Esophagus (tissue), 2 donors: ENCODE measurements around the gene PGM2L1. TPM values are rescaled to one million over a fixed set of nuclear protein-coding genes. Genes with fewer than 3 reads are reported as not detected.
"Not testable (repeated sequence)": the region's sequence is repeated elsewhere in the genome, so short reads cannot be mapped to it uniquely, and the experiment has no call there.

ENCODE experiments used
- H3K27ac ChIP-seq, 2 donors: one replicate each; pipeline ENCODE4 v1.5.1; 2013; ENCODE audit warnings: low read depth in 2 of 2, mild to moderate bottlenecking in 2 of 2, inconsistent platforms in 1 of 2, low read length in 1 of 2, moderate library complexity in 1 of 2
- H3K27me3 ChIP-seq, 2 donors: one replicate each; pipeline ENCODE4 v1.6.1; 2013; ENCODE audit warnings: low read length in 2 of 2, control low read depth in 1 of 2, mild to moderate bottlenecking in 1 of 2; ENCODE audit not compliant: insufficient read depth in 2 of 2, control insufficient read depth in 1 of 2
- H3K36me3 ChIP-seq, 2 donors: one replicate each; pipeline ENCODE4 v1.6.1; 2013; ENCODE audit warnings: low read length in 1 of 2; ENCODE audit not compliant: control insufficient read depth in 2 of 2, insufficient read depth in 2 of 2
- H3K4me1 ChIP-seq, 2 donors: one replicate each; pipeline ENCODE4 v1.6.1; 2013; ENCODE audit warnings: low read length in 1 of 2; ENCODE audit not compliant: control insufficient read depth in 2 of 2, insufficient read depth in 2 of 2
- H3K4me3 ChIP-seq, 2 donors: one replicate each; pipeline ENCODE4 v1.5.1; 2013; ENCODE audit warnings: low read length in 2 of 2, mild to moderate bottlenecking in 2 of 2, low read depth in 1 of 2, moderate library complexity in 1 of 2
- H3K9me3 ChIP-seq, 2 donors: one replicate each; pipeline ENCODE4 v1.6.1; 2013; ENCODE audit warnings: mild to moderate bottlenecking in 2 of 2, low read depth in 1 of 2, low read length in 1 of 2, moderate library complexity in 1 of 2; ENCODE audit not compliant: control insufficient read depth in 2 of 2, insufficient read depth in 1 of 2
- WGBS, 2 donors: extraction: QIAGEN DNeasy Blood & Tissue Kit; methylation state at CpG; one replicate each; pipeline ENCODE4 v1.1.7; 2013; 5-methylcytosine and 5-hydroxymethylcytosine counted together
- polyA plus RNA-seq, 2 donors: library from polyadenylated mRNA; stranded (reverse); fragments of 200-250 nt; gene quantifications; one replicate each; pipeline ENCODE4 v1.2.3, GENCODE V29; 2013
- donor health status: healthy with polysubstance abuse.
- donor health status: Bipolar disorder and iron deficiency.

Gene PGM2L1
- polyA plus RNA-seq, 2 donors, result 0.24 to 0.51 TPM

DNA sequence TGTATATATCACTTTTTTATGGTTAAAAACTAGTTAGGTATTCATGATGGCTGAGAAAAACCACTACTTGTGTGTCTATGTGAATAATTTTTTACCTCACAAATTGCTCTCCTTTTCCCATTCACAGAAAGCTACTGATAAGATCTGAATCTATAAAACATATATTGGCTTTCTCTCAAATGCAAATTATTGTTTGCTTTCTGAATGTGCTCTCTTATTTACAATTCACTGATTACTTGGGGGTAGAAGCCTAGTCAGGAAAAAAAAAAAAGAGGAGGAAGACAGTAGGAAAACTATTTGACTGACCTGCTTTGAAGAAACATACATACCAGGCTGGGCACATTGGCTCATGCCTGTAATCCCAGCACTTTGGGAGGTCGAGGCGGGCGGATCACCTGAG, 20.5 kb downstream of the PGM2L1 start:
- H3K36me3 ChIP-seq, result no peaks in the 10 kb centered on the region
- no peaks in the 10 kb centered on the region for H3K27me3 ChIP-seq

GRCh38 chr11:74373382-74373781, 24.9 kb downstream of the PGM2L1 start:
- Histone ChIP-seq H3K9me3 (no peaks in the 10 kb centered on the region), H3K36me3 (no peaks in the 10 kb centered on the region)

More for the DNA sequence above, 20.5 kb downstream of the PGM2L1 start:
- Histone ChIP-seq H3K4me3 (no peak overlapping the region), H3K4me1 (no peaks in the 10 kb centered on the region), H3K27ac (no peak overlapping the region), H3K9me3 (no peaks in the 10 kb centered on the region)
- WGBS, 2 donors, result 91 to 95% methylated on average over 3 of the region's 3 CpGs

DNA sequence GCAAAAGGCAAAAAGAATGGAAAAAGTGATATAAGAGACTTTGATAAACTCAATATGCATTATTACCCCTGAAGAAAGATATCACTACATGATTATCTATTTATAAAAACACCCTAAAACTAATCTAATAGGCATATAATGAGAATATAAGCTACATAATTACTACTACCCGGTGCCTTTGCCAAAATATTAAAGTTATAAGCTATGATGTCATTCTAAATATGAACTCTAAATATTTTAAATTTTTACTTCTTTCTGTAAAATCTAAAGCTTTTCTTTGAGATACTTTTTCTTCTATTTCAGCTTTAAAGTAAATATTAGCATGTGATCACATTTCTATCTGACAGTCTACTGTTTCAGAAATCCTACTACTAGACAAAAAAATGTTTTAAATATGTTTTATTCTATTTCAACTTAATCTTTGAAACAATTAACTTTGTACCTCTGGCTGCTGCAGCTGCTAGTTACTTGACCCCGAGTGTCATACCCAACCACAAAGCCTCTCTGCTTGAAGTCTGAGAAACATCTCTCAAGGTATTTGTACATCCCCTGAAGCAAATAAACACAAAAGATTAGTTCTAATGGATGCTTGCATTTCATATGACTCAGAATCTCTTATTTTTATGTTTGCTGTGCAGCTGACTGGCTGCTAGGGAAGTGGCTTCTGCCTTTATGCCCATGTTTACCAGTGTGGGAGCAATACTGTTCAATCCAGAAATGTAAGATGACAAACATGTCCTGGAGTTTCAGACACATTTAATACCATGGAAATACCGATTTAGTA, 26.8 kb downstream of the PGM2L1 start:
- H3K9me3 ChIP-seq, result no peaks in the 10 kb centered on the region
- H3K27ac ChIP-seq, result no peak overlapping the region
- H3K27me3 ChIP-seq, result no peaks in the 10 kb centered on the region
- no peak overlapping the region for H3K4me3 ChIP-seq
- no peaks in the 10 kb centered on the region for H3K4me1 ChIP-seq
- WGBS, 2 donors, result 63 to 74% methylated on average over 3 of the region's 3 CpGs
- no peaks in the 10 kb centered on the region for H3K36me3 ChIP-seq

More at GRCh38 chr11:74373382-74373781, 24.9 kb downstream of the PGM2L1 start:
- H3K27ac ChIP-seq, result no peak overlapping the region
- no peaks in the 10 kb centered on the region for H3K4me1 ChIP-seq
- H3K4me3 ChIP-seq, result no peak overlapping the region
- H3K27me3 ChIP-seq, result no peaks in the 10 kb centered on the region

DNA sequence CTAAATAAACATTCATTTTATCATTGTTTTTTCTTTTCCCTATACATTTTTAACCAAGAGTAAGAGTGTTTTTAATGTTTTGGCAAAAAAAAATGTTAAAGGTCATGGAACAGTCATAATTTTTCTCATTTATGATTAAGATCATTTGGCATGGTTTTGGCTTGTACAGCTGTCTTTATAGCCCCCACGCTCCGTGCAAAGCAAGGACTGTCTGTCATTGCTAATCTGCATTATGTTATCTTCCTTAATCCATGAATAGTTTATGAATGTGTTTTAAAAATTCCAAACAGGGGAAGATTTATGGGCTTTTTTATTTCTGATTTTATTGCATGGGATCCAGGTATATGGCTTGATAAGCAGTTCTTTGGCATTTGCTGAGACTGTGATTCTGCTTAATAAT, 28.1 kb downstream of the PGM2L1 start:
- no peak overlapping the region for H3K4me3 ChIP-seq
- no peak overlapping the region for H3K27ac ChIP-seq
- H3K27me3 ChIP-seq, result no peaks in the 10 kb centered on the region
- no peaks in the 10 kb centered on the region for H3K4me1 ChIP-seq
- 75 to 90% methylated on average over 2 of the region's 2 CpGs for WGBS, 2 donors
- no peaks in the 10 kb centered on the region for H3K9me3 ChIP-seq
- no peaks in the 10 kb centered on the region for H3K36me3 ChIP-seq

- Histone ChIP-seq H3K4me3 (no peak overlapping the region), H3K4me1 (no peaks in the 10 kb centered on the region)
- WGBS, 2 donors, result 82 to 88% methylated on average over 5 of the region's 5 CpGs
Observed at GRCh38 chr11:74367881-74368280, 30.4 kb downstream of the PGM2L1 start.

GRCh38 chr11:74366576-74366975, 31.7 kb downstream of the PGM2L1 start:
- no peak overlapping the region for H3K4me3 ChIP-seq
- WGBS, 2 donors, result 80 to 84% methylated on average over 2 of the region's 2 CpGs
- H3K27me3 ChIP-seq, result no peaks in the 10 kb centered on the region
- no peaks in the 10 kb centered on the region for H3K4me1 ChIP-seq
- no peaks in the 10 kb centered on the region for H3K9me3 ChIP-seq
- H3K27ac ChIP-seq, result no peak overlapping the region
- no peaks in the 10 kb centered on the region for H3K36me3 ChIP-seq

More at GRCh38 chr11:74367881-74368280, 30.4 kb downstream of the PGM2L1 start:
- H3K27me3 ChIP-seq, result no peaks in the 10 kb centered on the region
- no peaks in the 10 kb centered on the region for H3K9me3 ChIP-seq
- H3K27ac ChIP-seq, result no peak overlapping the region
- H3K36me3 ChIP-seq, result no peaks in the 10 kb centered on the region

DNA sequence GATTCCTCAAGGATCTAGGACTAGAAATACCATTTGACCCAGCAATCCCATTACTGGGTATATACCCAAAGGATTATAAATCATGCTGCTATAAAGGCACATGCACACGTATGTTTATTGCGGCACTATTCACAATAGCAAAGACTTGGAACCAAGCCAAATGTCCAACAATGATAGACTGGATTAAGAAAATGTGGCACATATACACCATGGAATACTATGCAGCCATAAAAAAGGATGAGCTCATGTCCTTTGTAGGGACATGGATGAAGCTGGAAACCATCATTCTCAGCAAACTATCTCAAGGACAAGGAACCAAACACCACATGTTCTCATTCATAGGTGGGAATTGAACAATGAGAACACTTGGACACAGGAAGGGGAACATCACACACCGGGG, 32.4 kb downstream of the PGM2L1 start:
- not testable (repeated sequence) for H3K27ac ChIP-seq, H3K4me3 ChIP-seq, H3K4me1 ChIP-seq, H3K36me3 ChIP-seq, H3K27me3 ChIP-seq, H3K9me3 ChIP-seq
- 83 to 86% methylated on average over 2 to 3 of the region's 3 CpGs for WGBS, 2 donors

- 89 to 92% methylated on average over 1 of the region's 1 CpG for WGBS, 2 donors
- Histone ChIP-seq H3K27me3 (no peaks in the 10 kb centered on the region), H3K9me3 (peaks cover 3% of the 10 kb centered on the region in 2 donors)
Observed at GRCh38 chr11:74357449-74357848, 40.8 kb downstream of the PGM2L1 start.

GRCh38 chr11:74355626-74356025, 42.6 kb downstream of the PGM2L1 start:
- H3K9me3 ChIP-seq, result peaks cover 3% of the 10 kb centered on the region in 2 donors
- H3K4me1 ChIP-seq, result no peaks in the 10 kb centered on the region
- H3K27ac ChIP-seq, result no peak overlapping the region
- WGBS, 2 donors, result 87 to 94% methylated on average over 2 of the region's 2 CpGs
- H3K27me3 ChIP-seq, result no peaks in the 10 kb centered on the region
- no peak overlapping the region for H3K4me3 ChIP-seq
- H3K36me3 ChIP-seq, result peaks cover 0 to 3% of the 10 kb centered on the region in 2 donors

More at GRCh38 chr11:74357449-74357848, 40.8 kb downstream of the PGM2L1 start:
- H3K36me3 ChIP-seq, result peaks cover 0 to 3% of the 10 kb centered on the region in 2 donors
- no peaks in the 10 kb centered on the region for H3K4me1 ChIP-seq
- H3K4me3 ChIP-seq, result no peak overlapping the region
- H3K27ac ChIP-seq, result no peak overlapping the region

- H3K4me3 ChIP-seq, result no peak overlapping the region
- no peaks in the 10 kb centered on the region for H3K36me3 ChIP-seq
- H3K9me3 ChIP-seq, result no peaks in the 10 kb centered on the region
- H3K27ac ChIP-seq, result no peak overlapping the region
- H3K27me3 ChIP-seq, result no peaks in the 10 kb centered on the region
- 53 to 72% methylated on average over 3 of the region's 3 CpGs for WGBS, 2 donors
- no peaks in the 10 kb centered on the region for H3K4me1 ChIP-seq
Observed at GRCh38 chr11:74354036-74354435, 44.2 kb downstream of the PGM2L1 start.
